Measurements from ENCODE around the gene COBL.
"Not testable (repeated sequence)": the region's sequence is repeated elsewhere in the genome, so short reads cannot be mapped to it uniquely, and the experiment has no call there.

COBL gene

DNA sequence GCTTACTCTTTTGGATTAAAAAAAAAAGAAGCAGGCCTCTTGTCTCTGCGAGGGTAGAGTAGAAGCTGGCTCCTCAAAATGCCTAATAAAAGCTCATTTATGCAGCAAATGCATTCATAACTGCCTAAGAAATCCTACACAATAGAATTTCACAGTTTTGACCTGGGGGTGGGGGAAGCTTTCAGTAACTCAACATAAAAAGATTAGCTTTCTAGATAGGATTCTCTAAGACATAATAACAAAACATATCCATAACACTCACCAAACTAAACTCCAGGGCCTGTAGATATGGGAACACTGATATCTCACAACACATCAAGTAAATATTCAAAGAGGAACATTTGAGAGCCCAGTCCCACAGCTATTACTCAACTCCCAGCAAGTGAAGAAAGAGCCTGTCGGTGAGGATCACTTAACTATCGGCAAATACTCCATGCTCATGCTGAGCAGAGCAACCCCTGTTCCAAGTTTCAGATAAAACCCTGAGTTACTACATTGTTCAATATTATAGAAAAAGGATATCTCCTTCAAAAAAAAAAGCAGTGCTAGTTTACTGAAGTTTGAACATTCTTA is 88.1 kb downstream of the COBL start:
- no peak for DNase-seq

DNA sequence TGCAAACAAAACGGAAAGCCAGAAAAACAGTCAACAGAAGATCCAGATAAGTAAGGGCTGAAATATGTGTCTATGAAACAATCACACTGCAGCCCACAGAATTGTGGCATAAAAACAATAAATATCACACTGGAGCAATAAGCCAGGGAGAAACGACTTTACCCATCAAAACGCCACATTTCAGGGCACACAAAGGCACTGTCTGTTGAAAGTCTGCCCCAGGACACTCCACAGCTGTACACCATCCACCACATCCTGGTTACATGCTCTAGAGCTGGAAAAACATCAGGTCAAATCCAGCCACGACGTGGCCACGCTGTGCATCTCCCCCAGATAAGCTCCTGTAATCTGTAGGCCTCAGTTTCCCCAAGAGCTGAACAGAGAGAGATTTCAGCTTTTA is 88.7 kb downstream of the COBL start:
- no peak for DNase-seq

- no peak for DNase-seq
Observed at GRCh38 chr7:51226916-51227535, 89.6 kb downstream of the COBL start.

DNA sequence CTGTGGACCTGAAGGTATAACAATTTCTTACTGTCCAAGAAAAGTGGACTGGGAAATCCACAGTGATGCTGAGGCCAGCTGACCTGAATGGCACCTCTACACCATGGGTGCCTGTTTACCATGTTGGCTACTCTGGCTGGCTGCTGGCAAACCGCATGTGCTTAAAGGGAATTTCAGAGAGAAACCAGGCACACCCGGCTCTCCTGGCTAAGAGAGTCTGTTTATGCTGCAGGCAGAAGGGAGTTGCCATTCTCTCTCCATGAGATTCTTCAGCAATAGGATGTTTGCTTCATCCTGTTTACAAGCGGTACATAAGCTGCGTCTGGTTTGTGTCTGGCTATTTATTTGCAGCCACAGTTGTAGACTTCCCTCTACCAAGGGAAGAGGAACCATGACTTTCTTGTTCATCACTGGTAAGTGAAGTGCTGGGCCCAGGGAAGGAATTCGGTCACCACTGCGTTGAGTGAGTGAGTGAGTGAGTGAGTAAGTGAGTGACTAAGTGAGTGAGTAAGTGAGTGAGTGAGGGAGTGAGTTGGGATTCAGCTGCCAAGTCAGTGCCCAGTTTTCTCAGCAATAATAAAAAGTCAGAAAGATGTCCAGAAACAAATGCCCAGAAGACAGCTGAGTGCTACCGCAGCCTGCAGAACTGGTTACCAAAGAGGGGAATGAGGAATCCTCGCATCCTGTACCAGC is 90.4 kb downstream of the COBL start:
- DNase-seq, result no peak

DNA sequence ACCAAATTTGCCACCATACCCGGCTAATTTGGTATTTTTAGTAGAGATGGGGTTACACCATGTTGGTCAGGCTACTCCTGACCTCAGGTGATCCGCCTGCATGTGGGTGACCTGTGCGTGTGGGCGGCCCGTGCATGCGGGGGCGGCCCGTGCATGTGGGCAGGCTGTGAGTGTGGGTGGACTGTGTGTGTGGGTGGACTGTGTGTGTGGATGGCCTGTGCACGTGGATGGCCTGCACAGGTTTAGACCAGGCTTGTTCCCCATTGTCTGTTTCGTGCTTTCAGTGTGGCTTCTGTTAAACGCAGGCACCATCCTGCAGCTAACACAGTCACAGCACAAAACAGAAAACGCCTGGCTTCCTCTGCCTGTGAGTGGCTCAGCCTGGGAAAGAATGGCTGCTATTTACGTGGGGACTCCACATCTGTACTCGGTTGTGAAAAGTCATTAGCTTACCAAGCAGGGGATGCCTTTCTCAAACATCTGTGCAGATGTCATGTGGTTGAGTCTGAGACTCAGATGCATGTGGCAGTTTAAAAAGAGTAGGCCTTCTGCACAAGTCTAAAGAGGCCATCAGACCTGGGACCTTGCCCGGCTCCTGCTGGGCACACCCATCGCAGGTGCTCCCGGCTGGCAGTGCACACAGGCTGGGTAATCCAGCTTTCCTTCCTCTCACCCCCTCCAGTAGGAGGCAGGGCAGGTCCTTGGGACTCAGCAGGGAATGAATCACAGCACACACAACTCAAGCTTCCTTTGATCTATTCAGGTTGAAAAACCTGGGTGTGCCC is 91.6 kb downstream of the COBL start:
- no peak for DNase-seq

DNA sequence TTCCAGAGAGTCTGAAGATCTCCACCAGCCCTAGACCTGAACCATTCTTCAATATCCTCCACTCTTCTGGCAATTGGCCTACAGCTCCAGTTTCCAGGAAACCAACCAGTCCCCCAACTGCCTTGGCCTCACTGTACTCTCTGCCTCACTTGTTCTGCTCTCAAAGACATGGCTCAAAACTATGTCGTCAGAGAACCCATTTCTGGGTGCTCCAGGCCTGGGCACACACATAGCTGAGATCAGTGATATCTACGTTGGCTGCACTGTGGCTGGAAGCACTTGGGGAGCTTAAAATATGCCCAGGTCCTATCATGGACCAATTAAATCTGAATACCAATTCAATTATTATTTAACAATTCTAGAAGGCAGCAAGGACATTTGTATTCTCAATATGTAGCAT is 93.1 kb downstream of the COBL start:
- DNase-seq, result no peak

DNA sequence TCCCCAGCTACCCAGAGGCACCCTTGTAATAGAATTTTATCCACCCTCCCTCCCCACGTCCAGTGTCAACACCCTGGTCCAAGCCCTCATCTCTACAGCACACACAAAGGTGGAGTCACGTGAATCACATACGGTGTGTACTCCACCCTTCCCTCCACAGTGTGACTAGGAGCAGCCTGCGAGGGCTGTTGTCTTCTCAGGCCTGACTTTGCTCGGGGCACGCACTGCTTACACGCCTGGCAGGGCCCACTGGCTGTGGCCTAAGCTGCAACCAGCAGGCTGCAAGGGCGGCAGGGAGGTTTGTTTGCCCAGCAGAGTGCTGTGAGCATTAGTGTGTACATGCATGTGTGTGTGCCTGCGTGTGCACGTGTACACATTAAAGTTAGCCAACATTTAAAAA is 93.7 kb downstream of the COBL start:
- DNase-seq, result no peak

DNA sequence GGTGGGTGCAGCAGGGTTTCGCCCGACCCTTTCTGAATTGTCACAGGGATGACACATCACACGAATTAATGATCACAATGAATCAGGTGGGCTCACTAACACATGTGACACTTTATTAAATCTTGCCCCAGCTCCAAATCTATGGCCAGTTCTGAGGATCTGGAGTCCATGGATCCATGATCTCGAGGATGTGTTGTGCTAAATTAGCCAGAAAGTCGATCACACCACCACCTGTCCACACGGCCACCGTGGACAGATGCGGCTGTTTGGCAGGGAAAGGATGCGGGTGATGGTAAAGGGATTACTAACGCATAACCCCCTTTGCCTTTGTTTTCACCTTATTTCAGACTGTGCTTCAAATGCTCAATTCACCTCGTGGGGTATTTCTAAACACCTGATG is 96.4 kb downstream of the COBL start:
- DNase-seq, result no peak

DNA sequence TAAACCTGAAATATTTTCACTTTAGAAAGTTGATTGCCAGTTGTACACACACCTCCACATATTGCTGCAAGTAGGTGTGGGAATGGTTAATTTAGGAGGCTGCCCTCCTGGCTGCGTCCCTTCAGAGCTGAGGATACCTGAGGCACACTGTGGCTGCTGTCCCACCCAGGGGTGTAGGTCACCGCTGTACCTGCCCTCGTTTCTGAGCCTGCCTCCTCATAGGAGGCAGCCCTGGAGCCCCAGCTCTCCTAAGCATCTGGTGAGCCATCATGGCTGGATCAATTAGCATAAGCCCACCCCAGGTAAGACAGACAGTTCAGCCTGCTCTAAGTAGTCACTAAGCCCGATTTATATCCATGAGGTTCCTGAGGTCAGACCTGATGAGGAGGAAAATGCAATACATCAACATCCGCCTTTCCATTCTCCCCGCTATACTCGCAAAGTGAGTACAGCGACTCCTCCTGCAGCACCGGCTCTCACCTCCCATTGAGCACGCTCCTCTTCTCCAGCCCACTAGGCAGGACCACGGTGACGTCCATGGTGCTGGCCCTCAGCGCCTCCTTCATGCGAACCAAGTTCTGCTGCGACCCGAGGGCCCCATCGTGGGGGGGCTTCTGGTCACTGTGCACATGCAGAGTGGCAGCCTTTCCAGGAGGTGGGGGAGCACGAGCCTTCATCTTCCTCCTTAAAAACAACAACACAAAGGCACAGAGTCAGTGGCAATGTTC is 97.2 kb downstream of the COBL start:
- DNase-seq, result no peak

DNA sequence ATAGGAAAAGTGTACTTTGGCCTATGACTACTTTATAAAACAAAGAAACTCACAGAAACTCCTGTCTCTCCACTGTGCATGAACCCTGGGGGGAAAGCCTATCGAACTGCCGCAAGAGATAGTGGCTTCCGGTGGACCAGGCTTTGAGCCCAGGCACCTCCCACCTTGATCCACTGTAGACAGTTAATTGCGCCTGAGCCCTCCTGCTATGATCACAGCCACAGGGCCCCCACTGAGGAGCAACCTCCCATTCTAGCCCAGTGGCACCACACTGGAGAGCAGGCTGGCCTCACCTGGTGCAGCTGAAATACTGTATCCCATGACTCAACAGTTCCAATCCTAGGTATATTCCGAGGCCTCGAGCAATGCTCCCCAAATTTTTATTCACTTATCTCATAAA is 98.8 kb downstream of the COBL start:
- no peak for DNase-seq

GRCh38 chr7:51214098-51214497 is 102.5 kb downstream of the COBL start:
- no peak for DNase-seq

DNA sequence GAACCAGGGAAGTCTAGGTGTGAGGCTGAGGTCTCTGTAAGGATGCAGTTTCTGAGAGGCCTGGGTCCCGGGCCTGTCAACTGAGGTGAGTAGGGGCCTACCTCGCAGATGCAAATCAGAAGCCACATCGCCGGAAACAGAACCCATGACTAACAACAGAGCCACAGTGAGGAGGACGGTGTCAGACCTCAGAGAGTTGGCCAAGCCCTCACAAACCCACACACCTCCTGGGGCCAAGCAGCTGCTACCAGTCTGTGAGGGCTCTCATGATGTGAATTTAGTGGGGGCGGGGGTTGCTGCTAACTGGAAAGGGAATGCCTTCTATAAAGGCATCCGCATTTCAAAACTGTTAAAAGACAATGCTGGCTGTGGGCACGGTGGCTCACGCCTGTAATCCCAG is 103.0 kb downstream of the COBL start:
- no peak for DNase-seq

DNA sequence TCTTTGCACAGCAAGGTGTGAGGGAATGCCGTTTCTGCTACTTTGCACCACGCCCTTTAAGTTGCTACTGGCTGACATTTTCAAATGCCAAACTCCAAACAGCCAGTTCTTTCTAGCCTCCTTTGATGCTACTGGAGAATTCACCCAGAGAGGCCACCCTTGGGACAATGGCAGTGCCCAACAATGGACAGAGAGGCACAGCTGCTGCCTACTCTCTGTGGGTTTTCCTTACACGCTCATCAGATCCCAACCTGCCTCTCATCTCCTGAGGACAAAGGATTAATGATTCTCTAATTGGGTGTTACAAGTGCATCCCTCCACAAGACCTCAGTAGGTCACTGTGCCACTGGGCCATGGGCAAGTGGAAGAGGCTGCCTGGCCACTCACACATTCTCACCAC is 105.8 kb downstream of the COBL start:
- DNase-seq, result no peak

- no peak for DNase-seq
Observed at GRCh38 chr7:51209426-51209825, 107.2 kb downstream of the COBL start.

DNA sequence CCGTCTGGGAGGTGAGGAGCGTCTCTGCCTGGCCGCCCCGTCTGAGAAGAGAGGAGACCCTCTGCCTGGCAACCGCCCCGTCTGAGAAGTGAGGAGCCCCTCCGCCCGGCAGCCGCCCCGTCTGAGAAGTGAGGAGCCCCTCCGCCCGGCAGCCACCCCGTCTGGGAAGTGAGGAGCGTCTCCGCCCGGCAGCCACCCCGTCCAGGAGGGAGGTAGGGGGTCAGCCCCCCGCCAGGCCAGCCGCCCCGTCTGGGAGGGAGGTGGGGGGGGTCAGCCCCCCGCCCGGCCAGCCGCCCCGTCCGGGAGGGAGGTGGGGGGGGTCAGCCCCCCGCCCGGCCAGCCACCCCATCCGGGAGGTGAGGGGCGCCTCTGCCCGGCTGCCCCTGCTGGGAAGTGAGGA is 108.5 kb downstream of the COBL start:
- not testable (repeated sequence) for DNase-seq

- no peak for DNase-seq
Observed at GRCh38 chr7:51198654-51199053, 118.0 kb downstream of the COBL start.

- DNase-seq, result no peak
Observed at GRCh38 chr7:51190969-51191368, 125.6 kb downstream of the COBL start.

DNA sequence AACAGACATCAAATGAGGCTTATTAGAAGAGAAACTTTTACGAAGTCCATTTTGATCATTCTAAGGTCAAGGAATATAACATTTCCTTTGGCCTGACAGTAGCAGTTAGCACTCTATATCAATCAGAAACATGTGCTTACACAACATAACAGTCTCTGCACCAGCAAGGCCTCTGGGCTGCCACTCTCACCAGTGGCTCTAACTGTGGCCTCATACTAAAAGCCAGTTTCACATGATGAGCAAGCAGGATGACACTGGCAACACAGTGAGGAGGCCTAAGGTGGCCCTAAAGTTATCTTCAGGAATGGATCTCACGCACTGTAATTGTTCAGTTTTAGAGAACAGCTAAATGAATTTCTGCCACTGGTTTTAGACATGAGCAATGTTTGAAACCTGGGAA is 126.8 kb downstream of the COBL start:
- DNase-seq, result no peak

DNA sequence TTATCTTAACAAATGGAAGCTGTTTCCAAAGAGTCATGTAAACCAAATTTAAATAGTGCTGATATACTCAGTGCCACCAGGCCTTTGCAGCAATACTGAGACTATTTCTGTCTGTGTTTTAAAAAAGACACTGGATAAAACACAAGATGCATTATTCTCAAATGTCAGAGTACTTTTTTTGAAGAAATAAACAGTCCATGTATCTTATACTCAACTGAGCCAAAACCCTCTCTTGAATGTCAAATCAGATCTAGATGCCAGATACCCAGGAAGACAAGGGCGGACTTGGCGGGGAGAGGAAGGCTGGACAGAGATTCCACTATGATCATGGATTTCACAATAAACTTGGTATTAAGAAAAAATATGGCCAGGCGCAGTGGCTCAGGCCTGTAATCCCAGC is 127.6 kb downstream of the COBL start:
- DNase-seq, result no peak

- no peak for DNase-seq
Observed at GRCh38 chr7:51187941-51188340, 128.7 kb downstream of the COBL start.

DNA sequence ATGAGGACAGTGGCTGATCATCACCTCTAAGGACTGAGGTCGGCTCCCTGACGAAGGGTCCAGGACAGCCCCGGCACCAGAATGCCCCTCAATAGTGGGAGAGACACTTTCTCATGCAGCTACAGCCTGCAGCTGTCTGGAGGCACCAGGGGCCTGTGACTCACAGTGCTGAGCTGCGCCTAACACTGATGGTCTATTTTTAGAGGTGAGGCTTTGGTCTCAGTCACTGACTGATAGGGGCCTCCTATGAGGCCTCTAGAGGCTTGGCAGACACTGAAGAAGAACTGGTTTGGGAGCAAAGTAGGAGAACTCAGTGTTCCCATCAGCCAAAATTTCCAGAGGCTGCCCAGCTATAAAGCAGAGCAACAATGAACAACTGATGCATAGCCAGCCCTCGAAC is 130.1 kb downstream of the COBL start:
- no peak for DNase-seq

DNA sequence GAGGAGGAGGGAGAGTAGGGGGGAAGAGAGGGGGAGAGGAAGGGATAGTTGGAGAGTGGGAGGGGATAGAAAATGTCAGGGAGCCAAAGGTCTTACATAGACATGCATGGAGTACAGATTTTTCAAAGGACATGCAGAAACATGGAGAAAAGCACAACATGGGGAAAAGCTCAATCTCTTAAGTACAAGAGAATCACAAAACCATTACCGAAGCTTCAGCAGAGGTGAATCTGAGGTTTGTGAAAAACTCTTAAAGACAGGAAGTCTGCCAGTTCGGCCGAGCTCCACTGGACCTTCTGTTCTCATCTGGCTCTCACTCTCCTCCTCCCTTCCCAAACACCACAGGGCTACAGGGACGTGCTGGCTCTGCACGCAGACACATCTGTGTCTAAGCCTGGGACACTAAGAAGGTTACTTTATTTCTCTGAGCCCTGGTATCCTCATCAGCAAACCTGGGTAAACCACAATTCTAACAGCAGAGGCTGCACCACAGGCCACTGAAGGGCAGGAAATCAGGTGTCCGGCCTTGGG is 133.9 kb downstream of the COBL start:
- no peak for DNase-seq

- DNase-seq, result no peak
Observed at GRCh38 chr7:51180092-51180491, 136.5 kb downstream of the COBL start.

Measured in effector CD4-positive, alpha-beta T cell (primary cell).